HuH-7 (cell line): ENCODE results near the gene NUBPL.
"Not testable (repeated sequence)": the region's sequence is repeated elsewhere in the genome, so short reads cannot be mapped to it uniquely, and the experiment has no call there.

Experiments used
- DNase-seq: peaks from one replicate; pipeline ENCODE4 v3.0.0; 2011; ENCODE audit warnings: low spot score

The NUBPL gene

DNA sequence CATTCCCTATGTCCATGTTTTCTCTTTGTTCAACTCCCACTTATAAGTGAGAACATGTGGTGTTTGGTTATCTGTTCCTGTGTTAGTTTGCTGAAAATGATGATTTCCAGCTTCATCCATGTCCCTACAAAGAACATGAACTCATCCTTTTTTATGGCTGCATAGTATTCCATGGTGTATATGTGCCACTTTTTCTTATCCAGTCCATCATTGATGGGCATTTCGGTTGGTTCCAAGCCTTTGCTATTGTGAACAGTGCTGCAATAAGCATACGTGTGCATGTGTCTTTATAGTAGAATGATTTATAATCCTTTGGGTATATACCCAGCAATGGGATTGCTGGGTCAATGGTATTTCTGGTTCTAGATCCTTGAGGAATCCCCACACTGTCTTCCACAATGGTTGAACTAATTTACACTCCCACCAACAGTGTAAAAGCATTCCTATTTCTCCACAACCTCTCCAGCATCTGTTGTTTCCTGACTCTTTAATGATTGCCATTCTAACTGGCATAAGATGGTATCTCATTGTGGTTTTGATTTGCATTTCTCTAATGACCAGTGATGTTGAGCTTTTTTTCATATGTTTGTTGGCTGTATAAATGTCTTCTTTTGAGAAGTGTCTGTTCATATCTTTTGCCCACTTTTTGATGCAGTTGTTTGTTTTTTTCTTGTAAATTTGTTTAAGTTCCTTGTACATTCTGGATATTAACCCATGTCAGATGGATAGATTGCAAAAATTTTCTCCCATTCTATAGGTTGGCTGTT lies 252.7 kb downstream of the NUBPL start:
- not testable (repeated sequence) for DNase-seq

GRCh38 chr14:31819281-31819680 lies 258.1 kb downstream of the NUBPL start:
- DNase-seq, result no peak

DNA sequence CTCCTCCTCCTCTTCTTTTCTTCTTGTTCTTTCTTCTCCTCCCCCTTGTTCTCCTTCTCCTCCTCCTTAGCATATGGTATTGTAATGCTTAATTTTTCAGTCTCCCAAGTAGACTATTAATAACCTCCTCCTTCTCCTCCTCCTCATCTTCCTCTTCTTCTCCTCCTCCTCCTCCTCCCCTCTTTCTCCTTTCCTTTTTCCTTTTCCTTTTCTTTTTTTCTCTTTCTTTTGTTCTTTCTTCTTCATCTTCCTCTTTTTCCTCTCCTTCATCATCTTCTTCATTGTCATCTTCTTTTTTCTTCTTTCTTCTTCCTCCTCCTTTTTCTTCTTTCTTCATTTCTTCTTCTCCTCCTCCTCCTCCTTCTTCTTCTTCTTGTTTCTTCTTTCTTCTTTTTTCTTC lies 264.3 kb downstream of the NUBPL start:
- no peak for DNase-seq

DNA sequence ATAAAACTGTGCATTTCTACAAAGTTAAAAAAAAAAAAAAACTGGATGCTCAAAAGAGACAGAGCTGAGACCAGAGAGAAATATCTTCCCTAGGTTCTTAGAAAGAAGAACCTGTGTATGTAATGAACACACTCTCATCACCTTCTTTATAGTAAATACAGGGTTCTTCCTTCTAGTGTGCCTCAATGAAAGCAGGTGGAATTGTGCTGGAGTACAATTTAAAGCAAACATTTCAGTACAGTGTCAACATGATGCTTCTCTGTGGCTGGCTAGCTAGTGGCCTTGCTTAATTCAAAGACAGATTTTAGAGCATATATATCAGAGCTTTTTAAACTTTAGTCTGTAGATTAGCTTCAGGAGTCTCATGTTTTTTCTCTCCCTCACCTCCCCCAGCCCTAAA lies 266.1 kb downstream of the NUBPL start:
- DNase-seq, result no peak

- DNase-seq, result peak; percentile 57
Measured at GRCh38 chr14:31828946-31829868, 268.0 kb downstream of the NUBPL start.

DNA sequence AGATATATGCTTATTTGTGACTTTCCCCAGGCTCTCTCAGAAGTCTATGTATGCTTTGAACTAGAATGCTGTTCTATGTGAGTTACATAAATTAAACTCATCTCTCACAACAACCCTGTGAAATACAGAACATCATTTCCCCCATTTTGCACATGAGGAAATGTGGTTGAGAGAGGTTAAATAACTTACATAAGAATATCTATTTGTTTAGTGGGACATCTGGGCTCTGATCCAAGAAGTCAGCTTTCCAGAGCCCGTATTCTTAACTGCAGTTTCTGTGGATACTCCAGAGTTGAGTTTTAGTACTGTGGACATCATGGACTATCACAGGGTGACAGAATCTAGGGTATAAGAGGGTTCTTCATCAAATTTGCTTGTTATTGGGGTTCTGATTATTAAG lies 273.4 kb downstream of the NUBPL start:
- DNase-seq, result peak; percentile 39

GRCh38 chr14:31835049-31835448 lies 273.8 kb downstream of the NUBPL start:
- DNase-seq, result no peak

GRCh38 chr14:31837031-31837430 lies 275.8 kb downstream of the NUBPL start:
- DNase-seq, result no peak

DNA sequence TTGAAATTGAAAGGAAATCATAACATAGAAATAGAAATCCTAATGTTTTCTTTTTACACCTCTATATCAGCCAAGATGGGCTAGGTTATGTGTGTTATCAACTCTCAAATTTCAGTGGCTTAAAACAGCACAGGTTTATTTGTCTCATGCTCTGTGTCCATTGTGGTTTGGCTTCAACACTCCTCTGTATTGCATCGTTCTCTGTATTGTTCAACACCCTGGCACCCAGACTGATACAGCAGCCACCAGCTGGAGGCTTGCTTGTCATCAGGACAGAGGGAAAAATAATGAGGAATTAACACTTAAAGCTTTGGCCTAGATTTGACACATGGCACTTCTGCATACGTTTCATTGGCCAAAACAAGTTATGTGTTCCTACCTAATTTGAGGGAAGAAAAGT lies 281.7 kb downstream of the NUBPL start:
- DNase-seq, result no peak

GRCh38 chr14:31843361-31844091 lies 282.3 kb downstream of the NUBPL start:
- no peak for DNase-seq

GRCh38 chr14:31854508-31855075 lies 293.4 kb downstream of the NUBPL start:
- no peak for DNase-seq

- DNase-seq, result peak; percentile 66
Measured at GRCh38 chr14:31855262-31855661, 294.1 kb downstream of the NUBPL start.

GRCh38 chr14:31856003-31856402 lies 294.8 kb downstream of the NUBPL start:
- DNase-seq, result not testable (repeated sequence)

DNA sequence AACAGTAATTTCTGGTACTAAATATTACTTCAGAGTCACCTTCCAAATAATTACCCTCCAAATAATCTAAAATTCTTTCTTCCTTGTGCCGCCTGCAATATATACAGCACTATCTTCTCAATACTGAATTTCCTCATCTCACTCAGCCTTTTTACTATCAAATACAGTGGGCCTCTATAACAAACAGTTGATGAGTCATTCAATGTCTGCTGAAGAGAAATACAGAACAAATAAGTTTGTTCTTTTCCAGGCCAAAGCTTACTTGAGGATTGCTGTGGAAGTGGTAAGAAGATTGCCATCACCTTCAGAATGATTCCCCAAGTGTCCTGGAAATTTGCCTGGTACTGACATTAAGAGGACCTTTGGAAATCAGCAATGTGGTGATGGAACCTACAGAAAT lies 297.7 kb downstream of the NUBPL start:
- DNase-seq, result no peak

- no peak for DNase-seq
Measured at GRCh38 chr14:31864937-31865855, 304.0 kb downstream of the NUBPL start.

- DNase-seq, result no peak
Measured at GRCh38 chr14:31867570-31867969, 306.4 kb downstream of the NUBPL start.

- not testable (repeated sequence) for DNase-seq
Measured at GRCh38 chr14:31868096-31868495, 306.9 kb downstream of the NUBPL start.

- no peak for DNase-seq
Measured at GRCh38 chr14:31876741-31877140, 315.5 kb downstream of the NUBPL start.

DNA sequence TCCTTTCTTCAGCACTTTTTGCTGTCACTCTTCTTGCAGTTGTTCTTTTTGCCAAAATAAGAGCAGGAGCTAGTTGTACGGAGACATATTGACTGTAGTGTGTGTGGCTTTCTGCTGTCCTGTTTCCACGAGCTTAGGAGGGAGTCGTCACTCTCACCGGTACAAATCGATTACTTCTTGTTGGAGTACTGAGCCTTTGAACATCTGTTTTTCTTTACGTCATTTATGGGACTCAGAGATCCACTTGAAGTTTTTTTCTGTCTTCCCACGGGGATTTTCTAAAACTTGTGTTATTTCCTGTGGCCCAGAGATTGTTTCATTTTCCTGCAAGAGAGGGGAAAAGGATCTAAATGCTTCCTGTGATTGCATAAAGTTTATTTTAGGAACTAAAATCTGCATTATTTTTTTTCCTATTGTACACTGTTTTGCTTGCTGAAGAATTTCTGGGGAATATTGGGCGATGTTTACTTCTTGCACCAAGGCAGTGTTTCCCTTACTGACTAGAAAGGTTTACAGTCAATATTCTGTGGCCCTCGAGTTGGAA lies 316.1 kb downstream of the NUBPL start:
- no peak for DNase-seq

- DNase-seq, result no peak
Measured at GRCh38 chr14:31879661-31880348, 318.6 kb downstream of the NUBPL start.
